DOHH2 (cell line): ENCODE results near the gene FTCDNL1.

Experiments used
- H3F3A ChIP-seq: fragments of 200-600 bp; sonication (generic), shearing (Covaris generic); 2 replicates; pipeline ENCODE4 v1.6.0; 2016; ENCODE audit warnings: antibody characterized with exemption, mild to moderate bottlenecking; ENCODE audit not compliant: control insufficient read depth, insufficient read depth
- H3K27ac ChIP-seq: fragments of 200-600 bp; sonication (generic); 2 replicates; pipeline ENCODE4 v1.5.1; 2014; ENCODE audit warnings: low read depth, mild to moderate bottlenecking, low read length, moderate library complexity
- H3K27me3 ChIP-seq: fragments of 200-600 bp; sonication (generic); 2 replicates; pipeline ENCODE4 v1.6.1; 2014; ENCODE audit warnings: mild to moderate bottlenecking, low read length, mixed read lengths; ENCODE audit not compliant: control insufficient read depth
- H3K36me3 ChIP-seq: fragments of 200-600 bp; sonication (generic); 2 replicates; pipeline ENCODE4 v1.6.1; 2014; ENCODE audit warnings: mild to moderate bottlenecking, low read length, moderate library complexity, mixed read lengths; ENCODE audit not compliant: control insufficient read depth
- H3K4me1 ChIP-seq: fragments of 200-600 bp; sonication (generic); 2 replicates; pipeline ENCODE4 v1.6.1; 2014; ENCODE audit warnings: mild to moderate bottlenecking, low read length, mixed read lengths; ENCODE audit not compliant: control insufficient read depth
- H3K4me2 ChIP-seq: fragments of 200-600 bp; sonication (generic); 2 replicates; pipeline ENCODE4 v1.6.0; 2014; ENCODE audit warnings: mild to moderate bottlenecking, low read length, moderate library complexity
- H3K4me3 ChIP-seq: fragments of 200-600 bp; sonication (generic); 2 replicates; pipeline ENCODE4 v1.5.1; 2014; ENCODE audit warnings: mild to moderate bottlenecking, low read length, mixed read lengths
- H3K79me2 ChIP-seq: fragments of 200-600 bp; sonication (generic); 2 replicates; pipeline ENCODE4 v1.6.1; 2014; ENCODE audit warnings: mild to moderate bottlenecking, low read length, mixed read lengths; ENCODE audit not compliant: control insufficient read depth
- H3K9me2 ChIP-seq: fragments of 200-600 bp; sonication (generic); replicated peaks from 2 replicates; pipeline ENCODE4 v1.6.1; 2014; ENCODE audit warnings: mild to moderate bottlenecking, low read length, mixed read lengths; ENCODE audit not compliant: control insufficient read depth
- H3K9me3 ChIP-seq: fragments of 200-600 bp; sonication (generic); 2 replicates; pipeline ENCODE4 v1.6.1; 2014; ENCODE audit warnings: antibody characterized with exemption, low read length, mixed read lengths; ENCODE audit not compliant: control insufficient read depth, insufficient read depth
- H4K20me1 ChIP-seq: fragments of 200-600 bp; sonication (generic); 2 replicates; pipeline ENCODE4 v1.6.0; 2014; ENCODE audit warnings: low read depth, mild to moderate bottlenecking, antibody characterized with exemption, low read length, moderate library complexity; ENCODE audit not compliant: control insufficient read depth, insufficient read depth
- CTCF ChIP-seq: fragments of 200-600 bp; sonication (generic); IDR thresholded peaks from one replicate; pipeline ENCODE4 v1.5.1; 2014; ENCODE audit warnings: antibody characterized with exemption, mild to moderate bottlenecking, low read depth, low read length; ENCODE audit not compliant: poor library complexity, severe bottlenecking
- EZH2phosphoT487 ChIP-seq: fragments of 200-600 bp; sonication (generic); IDR thresholded peaks from 2 replicates; pipeline ENCODE4 v1.6.1; 2017; ENCODE audit warnings: borderline replicate concordance, mild to moderate bottlenecking, antibody characterized with exemption, low read length, moderate library complexity, mixed read lengths

Gene FTCDNL1

DNA sequence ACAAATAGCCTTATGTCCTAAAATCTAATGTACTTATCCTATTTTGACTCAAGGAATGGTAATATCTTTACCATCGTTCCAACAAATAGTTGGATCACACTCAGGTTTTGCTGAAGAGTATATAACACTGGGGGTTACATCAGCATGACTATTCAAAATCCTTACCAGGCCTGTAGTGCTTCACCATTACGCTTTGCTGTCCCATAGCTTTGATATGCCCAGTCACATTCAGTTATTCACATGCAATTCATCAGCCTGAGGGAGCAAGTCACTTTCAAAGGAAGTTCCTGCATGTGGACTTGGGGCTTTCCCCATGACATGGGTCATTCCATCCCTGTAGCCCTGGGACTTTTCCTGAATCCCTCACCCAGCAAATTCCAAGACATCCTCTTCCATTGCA, 39.6 kb downstream of the FTCDNL1 start:
- H3K79me2 ChIP-seq: no peaks in the 10 kb centered on the region
- H3K36me3 ChIP-seq: no peaks in the 10 kb centered on the region
- TF ChIP-seq EZH2phosphoT487: no peak
- no peak for TF ChIP-seq CTCF
- no peaks in the 10 kb centered on the region for H4K20me1 ChIP-seq
- H3K27ac ChIP-seq: no peak overlapping the region
- no peaks in the 10 kb centered on the region for H3K27me3 ChIP-seq
- H3K9me2 ChIP-seq: no peaks in the 10 kb centered on the region
- no peak overlapping the region for H3K4me2 ChIP-seq
- no peaks in the 10 kb centered on the region for H3F3A ChIP-seq
- H3K4me3 ChIP-seq: no peak overlapping the region
- no peaks in the 10 kb centered on the region for H3K4me1 ChIP-seq
- H3K9me3 ChIP-seq: no peaks in the 10 kb centered on the region

- H3K4me1 ChIP-seq: no peaks in the 10 kb centered on the region
- no peaks in the 10 kb centered on the region for H3K36me3 ChIP-seq
- no peak overlapping the region for H3K4me2 ChIP-seq
- H3K4me3 ChIP-seq: no peak overlapping the region
- no peaks in the 10 kb centered on the region for H3K9me3 ChIP-seq
- H3K9me2 ChIP-seq: no peaks in the 10 kb centered on the region
- no peaks in the 10 kb centered on the region for H4K20me1 ChIP-seq
- no peaks in the 10 kb centered on the region for H3K27me3 ChIP-seq
- no peaks in the 10 kb centered on the region for H3K79me2 ChIP-seq
- no peak for TF ChIP-seq EZH2phosphoT487
- TF ChIP-seq CTCF: no peak
- H3F3A ChIP-seq: no peaks in the 10 kb centered on the region
- H3K27ac ChIP-seq: no peak overlapping the region
Measured at GRCh38 chr2:199810422-199811171, 40.4 kb downstream of the FTCDNL1 start.

DNA sequence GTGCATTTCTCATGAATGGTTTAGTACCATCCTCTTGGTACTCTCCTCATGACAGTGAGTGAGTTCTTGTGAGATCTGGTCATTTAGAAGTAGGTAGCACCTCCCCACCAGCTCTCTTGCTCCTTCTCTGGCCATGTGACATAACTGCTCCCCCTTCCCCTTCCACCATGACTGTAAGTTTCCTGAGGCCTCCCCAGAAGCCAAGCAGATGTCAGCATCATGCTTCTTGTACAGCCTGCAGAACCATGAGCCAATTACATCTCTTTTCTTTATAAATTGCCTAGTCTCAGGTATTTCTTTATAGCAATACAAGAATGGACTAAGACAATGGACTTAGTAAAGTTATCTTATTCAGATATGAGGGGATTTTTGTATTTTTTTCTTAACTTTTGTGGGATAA, 43.0 kb downstream of the FTCDNL1 start:
- Histone ChIP-seq H3K4me2 (no peak overlapping the region), H3K79me2 (no peaks in the 10 kb centered on the region), H3K27ac (no peak overlapping the region), H3K4me3 (no peak overlapping the region), H3K9me3 (no peaks in the 10 kb centered on the region), H3K9me2 (no peaks in the 10 kb centered on the region), H4K20me1 (no peaks in the 10 kb centered on the region), H3K4me1 (no peaks in the 10 kb centered on the region), H3K36me3 (no peaks in the 10 kb centered on the region), H3K27me3 (no peaks in the 10 kb centered on the region), H3F3A (no peaks in the 10 kb centered on the region)
- no peak for TF ChIP-seq CTCF
- TF ChIP-seq EZH2phosphoT487: no peak
